Left kidney (tissue), 2 donors: ENCODE data around the gene CCDC33. TPM values are rescaled to one million over a fixed set of nuclear protein-coding genes. Genes with fewer than 3 reads are reported as not detected.

Experiments used
- DNase-seq: peaks from one replicate; pipeline ENCODE4 v3.0.0-alpha.2; 2013
- polyA plus RNA-seq: library from polyadenylated mRNA; unstranded; fragments of 120-200 nt; gene quantifications from one replicate; pipeline ENCODE4 v1.2.1, GENCODE V29; 2013; ENCODE audit not compliant: insufficient read length

The CCDC33 gene
- polyA plus RNA-seq, 1 donor, result 9.0 TPM

DNA sequence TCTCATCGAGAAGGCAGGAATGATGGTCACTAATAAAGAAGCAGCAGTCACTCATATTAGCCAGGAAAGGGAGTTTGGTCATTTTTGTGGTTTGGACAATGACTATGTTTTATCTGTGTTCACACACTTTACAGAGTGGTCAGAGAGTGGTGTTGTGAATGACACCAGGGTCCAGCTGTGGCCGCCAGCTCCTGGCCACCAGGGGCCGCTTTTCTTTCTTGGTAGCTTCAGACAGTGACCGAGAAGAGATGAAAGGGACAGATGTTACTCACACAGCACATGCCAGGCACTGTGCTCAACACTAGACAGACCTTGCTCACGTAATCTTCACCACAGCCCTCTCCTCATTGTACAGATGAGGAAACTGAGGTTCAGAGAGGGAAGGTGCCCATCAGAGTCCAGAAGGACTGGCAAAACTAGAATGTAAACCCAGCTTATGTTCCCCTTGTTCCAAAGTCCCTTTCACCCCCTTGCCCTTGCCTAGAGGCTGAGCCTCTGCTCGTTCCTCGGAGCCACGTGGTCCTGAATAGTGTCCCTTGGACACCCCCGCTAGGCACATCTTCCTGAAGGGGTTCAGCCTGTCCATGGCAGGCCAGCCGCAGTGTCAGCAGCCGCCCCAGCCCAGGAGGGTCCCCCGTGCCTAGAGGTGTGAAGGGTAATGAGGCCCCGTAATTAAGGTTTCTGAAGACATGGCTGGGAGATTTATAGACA lies 75.8 kb downstream of the CCDC33 start:
- DNase-seq, result no peak

DNA sequence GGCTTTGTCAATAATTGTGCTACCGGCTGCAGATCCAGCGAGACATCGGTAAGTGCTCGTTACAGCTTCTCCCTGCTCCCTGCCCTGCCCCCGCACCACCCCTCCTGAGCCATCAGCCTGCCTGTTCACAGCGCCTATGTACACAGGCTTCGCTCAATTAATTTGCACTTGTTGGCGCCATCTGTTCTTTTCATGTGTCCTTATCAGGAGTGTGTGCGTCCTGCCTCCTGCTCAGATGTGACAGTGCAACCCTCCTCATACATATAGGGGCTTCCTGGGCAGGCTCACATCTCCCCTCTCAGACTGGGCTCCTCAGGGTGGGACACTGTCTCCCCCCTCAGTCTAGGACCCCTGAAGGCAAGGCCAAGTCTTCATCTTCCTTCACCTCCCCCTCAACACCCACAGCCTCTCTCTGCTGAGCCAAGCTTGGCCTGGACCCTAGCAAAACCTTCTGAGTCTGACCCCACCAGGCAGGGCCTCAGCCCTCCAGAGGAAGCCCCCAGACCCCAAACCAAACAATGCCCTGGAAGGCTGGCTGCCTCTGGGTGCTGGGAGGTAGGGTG lies 76.4 kb downstream of the CCDC33 start:
- no peak for DNase-seq

DNA sequence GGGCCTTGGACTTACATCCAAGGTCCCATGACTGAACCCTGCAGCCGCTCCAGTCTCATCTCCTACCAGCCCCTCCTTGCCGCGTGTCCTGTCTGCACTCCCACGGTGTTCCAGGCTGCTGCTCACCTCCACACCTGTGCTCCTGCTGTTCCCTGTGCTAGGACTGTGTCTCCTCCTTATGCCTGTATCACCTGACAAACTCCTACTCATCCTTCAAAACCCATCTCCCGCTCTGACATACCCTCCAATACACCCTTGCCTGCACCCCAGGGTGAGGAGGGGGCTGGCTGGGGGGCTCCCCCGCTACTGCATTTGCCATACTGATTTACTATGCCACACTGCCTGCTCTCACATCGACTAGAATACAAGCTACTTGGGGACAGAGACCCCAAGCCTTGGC lies 77.8 kb downstream of the CCDC33 start:
- DNase-seq, result no peak

DNA sequence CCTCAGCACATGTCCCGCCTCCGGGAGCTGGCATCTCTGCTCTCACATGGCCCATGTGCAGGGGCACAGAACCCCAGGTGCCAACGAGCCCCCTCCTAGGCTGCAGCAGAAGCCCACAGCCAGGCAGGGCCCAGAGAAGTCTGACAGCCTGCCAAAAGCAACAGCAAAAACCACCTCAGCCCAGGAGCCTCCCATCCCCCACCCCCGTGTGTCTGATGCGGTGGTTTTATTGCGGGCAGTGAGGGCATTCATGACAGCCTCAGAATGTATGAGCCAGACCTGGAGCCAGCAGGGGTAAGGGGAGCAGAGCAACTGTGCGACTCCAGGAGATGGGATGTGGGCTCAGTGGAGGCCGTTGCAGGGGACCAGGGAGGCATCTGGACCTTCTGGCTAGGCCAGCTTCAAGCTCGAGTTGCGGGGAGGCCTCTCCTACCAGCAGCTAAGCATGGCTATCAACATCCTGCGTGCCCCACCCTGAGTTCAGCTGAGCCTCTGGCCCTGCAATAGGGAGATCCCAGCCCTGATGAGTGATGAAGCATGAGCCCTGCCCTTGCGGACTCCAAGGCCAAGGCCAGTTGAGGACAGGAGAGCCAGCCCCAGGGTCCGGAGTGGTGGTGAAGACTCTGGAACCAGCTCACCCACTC lies 78.8 kb downstream of the CCDC33 start:
- no peak for DNase-seq

DNA sequence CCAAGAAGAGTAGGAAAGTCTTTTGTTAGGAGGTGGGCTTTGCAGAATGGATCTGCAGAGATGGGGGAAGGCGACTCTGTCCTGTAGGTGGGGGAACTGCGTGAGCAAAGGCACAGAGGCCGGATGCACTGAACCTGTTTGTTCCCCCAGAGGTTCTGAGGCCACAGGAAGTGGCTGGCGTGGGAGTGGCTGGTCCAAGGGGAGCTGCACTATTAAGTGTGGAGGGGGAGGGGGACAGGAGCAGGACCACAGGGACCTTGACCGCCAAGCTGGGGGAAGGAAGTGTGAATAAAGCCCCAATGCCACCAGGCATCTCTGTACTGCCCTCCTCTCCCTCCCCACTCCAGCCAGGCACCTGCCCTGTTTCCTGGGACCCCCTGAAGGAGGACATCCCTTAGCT lies 79.5 kb downstream of the CCDC33 start:
- DNase-seq, result no peak

DNA sequence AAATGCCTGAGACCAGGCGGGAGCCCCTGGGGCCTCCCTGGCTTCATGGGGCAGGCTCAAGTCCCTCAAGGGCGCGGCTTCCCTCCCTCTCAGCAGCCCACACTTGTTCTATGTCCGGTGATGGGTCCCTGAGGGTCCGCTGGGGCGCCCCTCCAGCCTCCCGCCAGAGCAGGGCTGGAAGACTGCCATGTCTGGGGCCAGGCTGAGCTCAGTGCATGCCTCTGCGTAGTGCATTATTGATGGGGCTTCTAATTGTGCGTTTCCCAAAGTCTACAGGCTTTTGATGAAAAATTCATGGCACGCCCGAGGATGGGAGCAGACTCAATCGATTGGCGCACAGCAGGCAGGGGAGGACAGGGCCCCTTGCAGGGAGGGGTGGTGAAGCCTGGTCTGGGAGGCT lies 80.0 kb downstream of the CCDC33 start:
- DNase-seq, result no peak

DNA sequence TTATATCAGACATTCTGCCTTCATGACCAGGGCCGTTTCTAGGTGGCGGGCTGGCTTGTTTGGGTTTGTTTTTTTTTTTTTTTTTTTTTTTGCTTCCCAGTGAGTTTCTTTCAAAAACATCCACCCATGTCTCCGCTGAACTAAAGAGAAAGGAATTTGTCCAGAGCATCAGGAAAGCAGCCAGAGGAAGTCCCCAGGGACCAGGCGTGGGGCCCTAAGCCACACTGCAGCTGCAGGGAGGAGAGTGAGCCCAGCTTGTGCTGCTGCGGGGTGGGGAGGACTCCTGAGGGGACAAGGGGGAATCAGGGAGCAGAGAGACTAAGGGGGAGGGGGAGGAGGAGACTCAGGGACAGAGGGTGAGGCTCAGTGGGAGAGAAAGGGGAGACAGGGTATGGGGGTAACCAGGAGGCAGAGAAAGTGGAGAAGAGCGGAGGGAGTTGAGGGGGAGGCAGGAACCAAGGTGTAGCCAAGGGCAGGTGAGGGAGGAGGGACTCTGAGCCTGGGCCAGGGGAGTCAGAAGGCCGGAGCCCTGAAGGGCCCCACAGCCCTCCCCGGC lies 81.8 kb downstream of the CCDC33 start:
- DNase-seq, result no peak

DNA sequence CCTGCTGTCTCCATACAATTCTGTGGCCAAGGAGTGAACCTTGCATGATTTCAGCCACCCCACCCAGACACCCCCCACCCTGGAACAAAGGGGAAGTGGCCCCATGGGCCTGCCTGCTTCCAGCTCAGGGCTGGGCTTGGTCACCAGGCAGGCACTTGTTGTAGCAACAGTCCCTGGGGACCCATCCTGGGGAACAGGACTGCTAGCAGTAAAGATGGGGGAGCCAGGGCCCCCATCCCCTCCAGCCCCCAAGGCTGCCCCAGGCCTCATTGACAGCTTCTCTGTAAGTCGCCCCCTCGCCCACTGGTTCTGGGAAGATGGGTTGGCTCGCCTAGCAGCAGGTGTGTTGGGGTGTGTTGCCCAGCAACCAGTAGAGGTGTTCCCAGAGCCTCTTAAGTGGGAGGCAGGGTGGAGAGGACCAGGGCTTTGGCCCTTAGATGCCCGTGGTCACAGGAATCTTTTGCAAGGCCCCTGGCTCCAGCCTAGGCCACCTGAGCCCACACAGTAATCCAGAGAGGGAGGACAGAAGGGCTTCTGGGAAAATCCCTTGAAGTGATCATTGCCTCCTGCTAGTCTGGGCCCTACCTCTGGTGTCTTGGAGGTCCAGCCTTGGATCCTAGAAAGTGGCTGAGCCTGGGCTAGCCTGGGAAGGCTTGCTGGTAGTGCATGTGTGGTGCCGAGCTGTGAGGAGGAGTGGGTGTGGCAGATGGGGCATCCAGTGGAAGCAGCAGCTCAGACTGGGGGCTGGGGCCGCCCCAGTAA lies 82.4 kb downstream of the CCDC33 start:
- no peak for DNase-seq

DNA sequence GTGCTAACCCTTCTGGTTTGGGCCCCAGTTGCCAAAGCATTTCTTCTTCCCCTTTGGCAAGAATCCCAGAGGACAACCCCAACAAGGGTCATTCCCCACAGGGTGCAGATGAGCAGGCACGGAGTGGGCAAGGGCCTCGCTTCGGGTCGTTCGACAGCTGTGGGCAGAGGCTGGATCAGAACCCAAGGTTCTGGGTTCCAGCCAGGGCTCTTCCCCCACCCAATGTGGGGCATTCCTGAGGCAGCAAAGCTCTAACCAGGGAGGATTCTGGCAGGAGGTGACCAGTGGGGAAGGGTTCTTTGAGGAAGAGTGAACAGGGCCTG lies 83.0 kb downstream of the CCDC33 start:
- DNase-seq, result no peak

DNA sequence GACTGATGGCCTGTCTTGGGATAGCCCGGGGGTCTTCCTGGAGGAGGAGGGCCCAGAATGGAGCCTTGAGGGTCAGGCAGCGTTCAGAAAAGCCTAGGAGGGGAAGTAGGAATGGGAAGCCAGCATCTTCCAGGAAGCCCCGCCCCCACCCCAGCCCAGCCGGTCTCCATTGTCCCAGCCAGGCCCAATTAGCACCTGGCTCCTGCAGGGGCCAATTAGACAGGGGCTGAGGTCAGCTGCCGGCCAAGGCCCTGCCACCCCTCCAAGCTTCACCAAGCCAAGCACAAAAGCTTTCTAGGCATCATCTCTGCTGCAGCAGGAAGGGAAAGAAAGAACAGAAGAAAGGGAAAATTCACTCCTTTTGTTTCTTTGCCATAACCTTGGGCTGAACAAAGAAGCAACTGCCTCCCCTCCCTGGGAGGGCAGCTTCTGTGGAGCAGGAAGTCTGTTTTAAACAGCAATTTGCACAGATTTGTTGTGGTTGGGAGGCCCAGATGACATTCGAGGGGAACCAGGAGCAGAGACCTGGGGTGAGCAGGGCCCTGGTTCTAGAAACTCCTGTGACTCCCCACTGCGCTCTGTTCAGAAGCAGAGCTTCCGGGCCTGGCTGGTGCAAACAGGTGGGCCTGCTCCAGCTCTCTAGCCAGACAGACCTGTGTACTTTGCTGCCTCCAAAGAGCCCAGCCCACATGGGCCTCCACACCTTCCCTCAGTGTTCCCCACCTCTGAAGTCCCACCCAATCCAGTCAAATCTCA lies 83.6 kb downstream of the CCDC33 start:
- no peak for DNase-seq

DNA sequence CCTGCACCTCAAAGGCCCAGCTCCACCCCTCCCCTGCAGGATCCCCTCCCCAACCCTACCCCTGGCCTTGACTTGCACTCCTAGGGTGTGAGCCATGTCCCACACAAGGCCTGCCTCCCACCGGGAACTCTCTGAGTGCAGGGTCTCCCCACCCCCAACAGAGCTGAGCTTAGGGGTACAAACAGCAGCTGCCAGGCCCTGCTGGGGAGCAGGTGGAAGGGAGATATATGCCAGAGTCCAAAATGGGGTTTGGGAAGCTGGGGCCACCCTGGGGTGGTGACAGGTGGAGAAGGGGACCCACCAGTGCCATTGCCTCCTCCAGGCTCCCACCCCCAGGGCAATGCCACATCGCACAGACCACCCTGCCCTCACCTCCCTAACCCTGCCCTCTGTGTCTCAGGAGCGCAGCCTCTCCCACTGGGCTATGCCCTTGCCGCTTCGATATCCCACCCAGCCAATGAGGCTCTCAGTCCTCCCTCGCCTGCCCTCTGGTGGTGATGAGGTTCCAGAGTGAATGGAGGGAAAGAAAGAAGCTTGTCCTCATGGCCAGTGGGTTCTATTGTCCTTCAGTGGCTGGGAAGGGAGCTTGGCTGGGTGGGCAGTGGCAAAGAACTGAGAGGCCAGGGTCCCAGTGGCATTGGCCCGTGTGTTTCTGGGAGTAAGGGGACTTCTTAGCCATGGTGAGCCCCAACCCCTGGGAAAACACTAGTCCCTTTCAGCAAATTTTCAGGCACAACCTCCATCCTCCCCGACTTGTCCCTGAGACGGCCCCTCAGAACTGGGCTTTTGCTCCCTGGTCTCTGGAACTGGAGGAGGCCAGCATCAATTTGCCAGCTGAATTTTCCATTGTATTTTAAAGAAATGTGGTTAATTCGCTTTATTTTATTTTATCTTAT lies 84.5 kb downstream of the CCDC33 start:
- DNase-seq, result no peak

DNA sequence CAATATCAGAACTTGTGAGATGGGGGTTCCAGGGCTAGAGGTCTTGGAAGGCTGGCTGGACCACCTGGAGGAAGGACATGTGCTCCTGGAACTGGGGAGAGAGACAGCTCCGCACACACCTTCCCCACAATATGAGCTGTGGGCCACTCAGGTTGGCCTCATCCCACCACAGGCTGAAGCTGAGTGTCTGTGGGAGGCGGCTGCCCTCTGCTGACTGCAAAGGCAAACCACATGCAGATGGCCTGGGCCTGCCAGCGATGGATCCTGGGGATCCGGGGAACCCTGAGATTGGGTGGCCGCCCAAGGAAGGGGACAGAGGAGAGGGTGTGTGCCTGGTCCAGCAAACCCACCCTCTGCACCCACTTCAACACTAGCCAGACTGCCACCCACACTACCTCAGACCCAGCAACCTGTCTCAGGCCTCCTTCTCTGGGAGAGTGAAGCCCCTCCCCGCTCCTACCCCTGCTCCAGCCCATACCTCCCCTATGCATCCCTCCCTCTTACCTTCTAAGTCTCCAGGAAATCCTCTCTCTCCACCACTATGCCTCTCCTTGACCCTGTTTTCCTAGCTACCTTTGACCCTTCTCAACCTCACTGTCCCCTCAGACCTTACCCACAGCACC lies 86.5 kb downstream of the CCDC33 start:
- no peak for DNase-seq

DNA sequence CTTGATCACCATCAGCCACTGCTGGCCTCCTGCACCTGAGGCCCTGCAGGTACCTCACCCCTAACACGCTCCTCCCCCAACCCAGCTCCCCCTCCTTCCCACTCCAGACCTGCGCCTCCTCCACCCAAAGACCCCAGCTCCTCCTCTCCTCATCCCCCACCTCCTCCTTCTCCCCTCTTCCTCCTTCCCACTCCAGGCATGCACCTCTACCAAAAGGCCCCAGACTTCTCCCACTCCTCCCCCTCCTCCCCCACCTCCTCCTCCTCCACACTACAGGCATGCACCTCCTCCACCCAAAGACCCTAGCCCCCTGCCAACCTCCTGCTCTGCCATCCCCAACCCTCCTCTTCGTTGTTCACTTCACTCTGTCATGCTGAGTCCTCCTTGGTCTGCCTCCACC lies 88.6 kb downstream of the CCDC33 start:
- DNase-seq, result no peak

DNA sequence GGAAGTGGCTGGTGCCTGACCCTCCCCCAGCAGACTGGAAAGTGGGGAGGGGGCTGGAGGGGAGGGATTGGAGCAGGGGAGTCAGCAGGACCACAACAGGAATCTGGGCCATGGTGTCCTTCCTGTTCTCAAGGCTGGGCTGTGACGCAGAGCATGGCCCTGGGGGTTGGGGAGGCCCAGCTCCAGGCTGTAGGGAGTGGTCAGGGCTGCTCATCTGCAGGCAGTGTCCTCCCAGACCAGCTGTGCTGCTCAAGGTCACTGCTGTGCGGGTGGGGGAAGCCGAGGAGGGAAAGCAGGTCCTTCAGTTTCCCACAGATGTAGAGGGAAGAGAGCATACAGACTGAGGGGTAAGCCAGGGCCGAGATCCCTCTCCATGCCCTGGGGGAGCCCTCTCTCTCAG lies 90.6 kb downstream of the CCDC33 start:
- DNase-seq, result no peak

DNA sequence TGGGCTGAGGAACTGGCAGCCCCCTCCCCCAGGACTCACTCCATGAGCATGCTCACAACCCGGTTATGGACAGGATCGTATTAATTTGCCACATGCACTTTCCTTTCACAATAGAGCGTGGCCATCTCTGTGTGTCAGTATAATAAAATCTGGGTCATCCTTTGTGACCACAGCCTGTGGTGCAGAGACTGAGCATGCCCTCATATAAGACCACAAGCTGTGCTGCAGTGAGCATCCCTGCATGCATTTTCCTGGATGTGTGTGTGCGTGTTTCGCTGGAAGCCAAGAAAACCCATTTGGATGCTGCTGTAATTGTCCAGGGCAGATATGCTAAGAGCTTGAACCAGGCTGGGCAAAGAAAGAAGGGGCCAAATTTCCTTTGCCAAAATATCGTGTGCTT lies 91.6 kb downstream of the CCDC33 start:
- DNase-seq, result no peak

DNA sequence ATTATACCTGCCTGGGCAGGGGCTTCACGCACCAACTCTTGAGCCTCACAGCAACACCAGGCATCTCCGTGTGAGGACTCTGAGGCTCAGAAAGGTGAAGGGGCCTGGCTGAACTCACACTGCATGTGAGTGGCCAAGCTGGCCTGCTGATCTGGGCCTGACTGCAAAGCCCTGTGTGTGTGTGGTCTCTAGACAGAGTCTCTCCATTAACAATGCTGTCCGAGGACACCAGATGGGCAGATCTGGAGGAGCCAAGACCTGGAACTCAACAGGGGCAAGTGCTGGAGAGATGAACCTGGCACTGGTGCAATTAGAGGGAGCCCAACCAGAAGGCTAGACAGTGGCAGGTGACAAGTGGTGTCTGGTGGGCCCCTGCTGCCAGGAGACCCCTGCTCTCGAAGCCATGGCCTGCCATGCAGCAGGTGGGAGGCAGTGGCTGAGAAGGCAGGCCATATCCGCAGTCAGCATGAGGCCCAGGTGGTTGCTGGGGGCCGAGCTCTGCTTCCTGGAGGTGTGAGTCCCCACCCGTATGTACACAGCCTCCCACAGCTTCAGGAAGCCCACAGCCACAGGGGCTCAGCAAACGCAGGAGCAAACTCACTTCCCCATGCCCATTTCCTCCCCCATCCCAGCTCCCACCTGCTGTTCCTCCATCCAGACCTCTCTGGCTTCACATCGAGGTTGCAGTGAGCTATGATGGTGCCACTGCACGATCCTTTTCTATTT lies 92.4 kb downstream of the CCDC33 start:
- DNase-seq, result no peak

DNA sequence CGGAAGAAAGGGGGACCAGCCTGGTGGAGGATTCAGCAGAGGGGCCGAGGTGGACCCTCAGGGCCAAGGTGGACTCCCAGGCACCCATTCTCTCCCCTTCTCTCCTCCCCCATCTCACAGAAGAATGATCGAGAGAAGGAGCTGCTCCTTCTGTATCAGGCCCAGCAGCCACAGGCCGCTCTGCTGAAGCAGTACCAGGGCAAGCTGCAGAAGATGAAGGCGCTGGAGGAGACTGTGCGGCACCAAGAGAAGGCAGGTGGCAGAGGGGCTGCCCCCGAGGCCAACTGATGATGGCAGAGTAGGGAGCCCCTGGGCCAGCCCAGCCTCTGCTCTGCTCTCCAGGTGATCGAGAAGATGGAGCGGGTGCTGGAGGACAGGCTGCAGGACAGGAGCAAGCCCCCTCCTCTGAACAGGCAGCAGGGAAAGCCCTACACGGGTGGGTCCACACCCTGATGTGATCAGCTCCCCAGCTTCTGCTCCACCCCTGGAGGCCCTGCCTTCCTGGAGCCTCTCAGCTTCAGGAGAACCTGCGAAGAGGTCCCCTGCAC lies 94.8 kb downstream of the CCDC33 start:
- no peak for DNase-seq

DNA sequence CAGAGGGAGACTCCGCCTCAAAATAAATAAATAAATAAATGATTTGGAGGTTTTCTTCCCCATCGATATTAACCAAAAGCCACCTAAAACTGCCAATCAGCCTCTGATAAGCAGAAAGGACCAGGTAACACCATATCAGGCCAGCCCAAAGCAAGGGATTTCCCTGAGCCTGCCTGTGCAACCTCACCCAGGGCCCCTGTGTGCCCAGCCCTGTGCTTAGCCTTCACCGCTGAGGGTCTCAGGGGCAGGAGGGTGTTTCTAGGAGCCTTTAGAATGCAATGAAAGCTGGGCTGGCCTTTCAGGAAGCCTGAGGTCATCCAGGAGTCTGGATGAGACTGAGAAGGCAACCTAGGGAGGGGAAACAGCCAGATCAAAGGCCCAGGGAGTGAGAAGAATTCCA lies 95.9 kb downstream of the CCDC33 start:
- no peak for DNase-seq

DNA sequence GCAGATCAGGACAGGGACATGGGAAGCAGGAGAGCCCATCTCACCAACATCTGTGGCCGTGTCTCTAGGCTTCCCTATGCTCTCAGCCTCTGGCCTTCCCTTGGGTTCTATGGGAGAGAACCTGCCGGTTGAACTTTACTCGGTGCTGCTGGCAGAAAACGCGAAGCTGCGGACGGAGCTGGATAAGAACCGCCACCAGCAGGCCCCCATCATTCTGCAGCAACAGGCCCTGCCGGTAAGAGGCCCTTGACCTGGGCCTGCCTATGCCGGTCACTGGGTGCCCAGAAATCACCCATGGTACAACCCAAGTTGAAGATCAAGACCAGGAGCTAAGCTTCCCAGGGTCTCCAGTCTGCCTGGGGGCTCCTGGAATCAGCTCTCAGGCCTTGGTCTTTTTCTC lies 96.5 kb downstream of the CCDC33 start:
- no peak for DNase-seq

DNA sequence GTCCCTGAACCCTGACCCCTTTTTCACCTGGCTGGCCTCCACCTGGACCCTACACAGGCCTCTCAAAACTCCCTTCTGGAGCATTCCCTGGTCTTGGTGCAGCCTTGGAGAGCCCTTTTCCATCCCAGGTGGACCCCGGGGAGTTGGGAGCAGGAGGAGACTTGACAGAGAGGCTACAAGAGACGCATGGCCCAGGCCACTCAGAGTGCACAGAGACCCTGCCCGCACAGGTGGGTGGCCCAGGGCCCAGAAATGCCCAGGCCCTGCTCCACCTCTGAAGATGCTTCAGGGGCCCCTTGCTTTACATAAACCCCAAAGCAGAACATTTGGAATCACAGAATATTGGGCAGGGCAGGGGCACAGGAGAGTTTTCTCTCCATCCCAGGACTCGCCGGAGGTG lies 97.0 kb downstream of the CCDC33 start:
- no peak for DNase-seq
